Kidney (tissue), 14 donors: ENCODE results near the gene PCDH9. TPM values are rescaled to one million over a fixed set of nuclear protein-coding genes. Genes with fewer than 3 reads are reported as not detected.
"Not testable (repeated sequence)": the region's sequence is repeated elsewhere in the genome, so short reads cannot be mapped to it uniquely, and the experiment has no call there.

Experiments
- DNase-seq, 5 donors: peaks; one replicate each; pipeline ENCODE4 v3.0.0-alpha.2; 2013 to 2020
- FAIRE-seq: peaks from 2 replicates; lab custom pipeline; 2012; peaks lifted over from hg19 to GRCh38; lab: Jason Lieb, UNC
- H3K27ac ChIP-seq, 2 donors: one replicate each; pipeline ENCODE4 v1.7.0; 2013; ENCODE audit warnings: low read depth in 2 of 2, low read length in 2 of 2, inconsistent platforms in 1 of 2
- H3K27me3 ChIP-seq: one replicate; pipeline ENCODE4 v1.7.1; 2013; ENCODE audit warnings: low read length, inconsistent platforms; ENCODE audit not compliant: control insufficient read depth, insufficient read depth
- H3K36me3 ChIP-seq, 3 donors: one replicate each; pipeline versions ENCODE4 v1.7.0 to v1.7.1; 2013; ENCODE audit warnings: low read length in 3 of 3, control low read depth in 1 of 3, inconsistent platforms in 1 of 3; ENCODE audit not compliant: insufficient read depth in 3 of 3, control insufficient read depth in 2 of 3
- H3K4me1 ChIP-seq, 3 donors: one replicate each; pipeline versions ENCODE4 v1.7.0 to v1.7.1; 2013; ENCODE audit warnings: low read length in 3 of 3, inconsistent platforms in 1 of 3, low read depth in 1 of 3; ENCODE audit not compliant: control insufficient read depth in 2 of 3, insufficient read depth in 2 of 3
- H3K4me3 ChIP-seq, 3 donors: one replicate each; pipeline versions ENCODE4 v1.7.0 to v1.8.1; 2013; ENCODE audit warnings: low read length in 3 of 3, control low read depth in 1 of 3, inconsistent platforms in 1 of 3
- H3K9ac ChIP-seq, 3 donors: one replicate each; pipeline versions ENCODE4 v1.7.0 to v1.7.1; 2013; ENCODE audit warnings: low read length in 3 of 3, control low read depth in 1 of 3, inconsistent platforms in 1 of 3
- H3K9me3 ChIP-seq, 3 donors: one replicate each; pipeline versions ENCODE4 v1.7.0 to v1.7.1; 2013; ENCODE audit warnings: low read length in 3 of 3, control low read depth in 1 of 3, inconsistent platforms in 1 of 3; ENCODE audit not compliant: control insufficient read depth in 2 of 3, insufficient read depth in 1 of 3
- intact Hi-C: fragments of 100-400 bp; cut with DNase I; formaldehyde crosslinking; loops from one replicate; pipeline ENCODE4 v1.11.1; 2022
- polyA plus RNA-seq: library from polyadenylated mRNA; stranded (reverse); fragments of 350-450 nt; fragmentation: Illumina TruSeq; extraction: RNeasy Lipid Tissue Mini Kit (QIAGEN cat#74804); gene quantifications from one replicate; pipeline ENCODE4 v1.2.3, GENCODE V29; 2014; ENCODE audit warnings: low read depth, low replicate concordance; ENCODE audit not compliant: insufficient read depth
- total RNA-seq: library from RNA; stranded (reverse); fragmentation: NEBNext Ultra II Directional; extraction: Animal tissue kit (Norgen Biotek cat#: 25700); gene quantifications from one replicate; pipeline ENCODE4 v1.2.1, GENCODE V29; 2021
- TF ChIP-seq, protein P1 (sequence below): IDR thresholded peaks from 3 replicates; pipeline ENCODE4 v1.5.1; 2012; ENCODE audit warnings: mild to moderate bottlenecking, moderate library complexity, borderline replicate concordance; ENCODE audit not compliant: insufficient read depth; ENCODE audit errors: extremely low read depth
- donor health status: control.
- donor health status: control.
- donor health status: control.
- donor health status: control.
- donor health status: control.
- donor health status: DM: yes; HTN: yes; CAD: no.
- donor health status: Normal renal cell carcinoma (clear cell type).

The PCDH9 gene
- total and polyA plus RNA-seq, 2 donors from 2014 or later, result 1.6 to 9.5 TPM

GRCh38 chr13:66623129-66623820 is 606.9 kb downstream of the PCDH9 start:
- no peaks in the 10 kb centered on the region for H3K4me1 ChIP-seq
- H3K9me3 ChIP-seq, result no peaks in the 10 kb centered on the region
- H3K9ac ChIP-seq, result no peak overlapping the region
- intact Hi-C loops, result no loop called here
- no peak for FAIRE-seq
- peak in 4 of 5 donors; percentile 14 to 40 (median 26) for DNase-seq
- H3K4me3 ChIP-seq, result no peak overlapping the region
- H3K27ac ChIP-seq, result no peak overlapping the region
- H3K27me3 ChIP-seq, result no peaks in the 10 kb centered on the region
- TF ChIP-seq, protein P1, sequence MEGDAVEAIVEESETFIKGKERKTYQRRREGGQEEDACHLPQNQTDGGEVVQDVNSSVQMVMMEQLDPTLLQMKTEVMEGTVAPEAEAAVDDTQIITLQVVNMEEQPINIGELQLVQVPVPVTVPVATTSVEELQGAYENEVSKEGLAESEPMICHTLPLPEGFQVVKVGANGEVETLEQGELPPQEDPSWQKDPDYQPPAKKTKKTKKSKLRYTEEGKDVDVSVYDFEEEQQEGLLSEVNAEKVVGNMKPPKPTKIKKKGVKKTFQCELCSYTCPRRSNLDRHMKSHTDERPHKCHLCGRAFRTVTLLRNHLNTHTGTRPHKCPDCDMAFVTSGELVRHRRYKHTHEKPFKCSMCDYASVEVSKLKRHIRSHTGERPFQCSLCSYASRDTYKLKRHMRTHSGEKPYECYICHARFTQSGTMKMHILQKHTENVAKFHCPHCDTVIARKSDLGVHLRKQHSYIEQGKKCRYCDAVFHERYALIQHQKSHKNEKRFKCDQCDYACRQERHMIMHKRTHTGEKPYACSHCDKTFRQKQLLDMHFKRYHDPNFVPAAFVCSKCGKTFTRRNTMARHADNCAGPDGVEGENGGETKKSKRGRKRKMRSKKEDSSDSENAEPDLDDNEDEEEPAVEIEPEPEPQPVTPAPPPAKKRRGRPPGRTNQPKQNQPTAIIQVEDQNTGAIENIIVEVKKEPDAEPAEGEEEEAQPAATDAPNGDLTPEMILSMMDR, result no peak
- no peaks in the 10 kb centered on the region for H3K36me3 ChIP-seq

- intact Hi-C loops, H3K4me3 ChIP-seq, DNase-seq, H3K9me3 ChIP-seq, H3K27ac ChIP-seq, H3K9ac ChIP-seq, FAIRE-seq, H3K27me3 ChIP-seq, H3K36me3 ChIP-seq, H3K4me1 ChIP-seq: not testable (repeated sequence)
These were observed 608.2 kb downstream of the PCDH9 start for GRCh38 chr13:66621906-66622447.

DNA sequence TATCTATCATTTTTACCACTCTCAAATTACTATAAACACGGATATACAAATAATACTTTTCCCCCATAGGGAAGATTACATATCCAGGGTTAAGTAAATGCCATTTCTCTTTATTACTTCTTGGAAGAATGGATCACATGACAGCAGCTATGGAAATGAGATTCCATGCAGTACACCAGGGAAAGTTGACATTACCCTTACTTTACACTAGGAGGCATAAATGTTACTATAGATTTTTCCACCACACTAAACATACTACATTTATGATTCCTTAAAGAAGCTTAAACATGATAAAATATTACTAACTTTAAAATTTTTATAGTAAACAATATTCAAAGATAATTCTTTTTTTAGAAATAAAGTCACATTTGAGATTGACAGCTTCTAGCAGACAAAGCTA is 611.4 kb downstream of the PCDH9 start:
- no peak for FAIRE-seq

DNA sequence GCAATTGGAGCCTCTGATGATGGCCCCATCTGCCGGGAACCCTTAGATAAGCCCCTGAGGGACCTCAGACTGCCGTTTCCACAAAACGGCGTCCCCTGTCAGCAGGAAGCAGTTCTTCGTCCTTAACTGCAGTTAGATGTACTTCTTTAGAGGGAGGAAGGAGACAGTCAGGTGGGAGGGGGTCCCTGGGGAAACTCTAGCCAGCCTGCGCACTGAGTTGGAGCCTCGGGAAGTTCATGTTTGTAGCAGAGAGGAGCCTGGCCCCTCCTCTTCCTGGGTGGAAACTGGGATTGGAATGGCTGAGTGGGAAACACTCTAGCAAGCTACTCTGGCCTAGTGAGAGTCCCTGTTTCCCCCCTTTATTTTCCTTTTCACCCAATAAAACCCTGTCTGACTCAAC is 612.4 kb downstream of the PCDH9 start:
- TF ChIP-seq, protein P1, result no peak
- intact Hi-C loops, result no loop called here
- Histone ChIP-seq H3K36me3 (no peaks in the 10 kb centered on the region), H3K9me3 (no peaks in the 10 kb centered on the region), H3K4me1 (no peaks in the 10 kb centered on the region), H3K27ac (no peak overlapping the region), H3K27me3 (no peaks in the 10 kb centered on the region), H3K9ac (no peak overlapping the region), H3K4me3 (no peak overlapping the region)
- DNase-seq, result no peak
- no peak for FAIRE-seq

More for the DNA sequence above, 611.4 kb downstream of the PCDH9 start:
- Histone ChIP-seq H3K9me3 (no peaks in the 10 kb centered on the region), H3K4me1 (no peaks in the 10 kb centered on the region), H3K9ac (no peak overlapping the region), H3K27me3 (no peaks in the 10 kb centered on the region), H3K36me3 (no peaks in the 10 kb centered on the region), H3K27ac (no peak overlapping the region), H3K4me3 (no peak overlapping the region)
- intact Hi-C loops, result no loop called here
- peak in 2 of 5 donors; percentile 17 to 31 for DNase-seq
- TF ChIP-seq, protein P1, result peak; percentile 14
